GM13976 (cell line): ENCODE data around the gene HOMER2.
A peak's percentile ranks its signal among the peaks of the same experiment; 100 is the strongest.

Experiments
- DNase-seq: peaks from one replicate; pipeline ENCODE4 v3.0.0; 2012; ENCODE audit warnings: low spot score
- in situ Hi-C: fragments of 300-500 bp; cut with MboI; formaldehyde crosslinking; loops from one replicate; pipeline ENCODE4 v1.12.0; 2022; ENCODE audit warnings: low sequenced_read_pairs, mixed read lengths, inconsistent platforms; ENCODE audit not compliant: unreplicated experiment
- TF ChIP-seq, protein P1 (sequence below): IDR thresholded peaks from 2 replicates; pipeline ENCODE4 v1.5.1; 2012; ENCODE audit warnings: borderline replicate concordance, mild to moderate bottlenecking; ENCODE audit not compliant: insufficient read depth; ENCODE audit errors: extremely low read depth, missing control alignments, control extremely low read depth

The HOMER2 gene

DNA sequence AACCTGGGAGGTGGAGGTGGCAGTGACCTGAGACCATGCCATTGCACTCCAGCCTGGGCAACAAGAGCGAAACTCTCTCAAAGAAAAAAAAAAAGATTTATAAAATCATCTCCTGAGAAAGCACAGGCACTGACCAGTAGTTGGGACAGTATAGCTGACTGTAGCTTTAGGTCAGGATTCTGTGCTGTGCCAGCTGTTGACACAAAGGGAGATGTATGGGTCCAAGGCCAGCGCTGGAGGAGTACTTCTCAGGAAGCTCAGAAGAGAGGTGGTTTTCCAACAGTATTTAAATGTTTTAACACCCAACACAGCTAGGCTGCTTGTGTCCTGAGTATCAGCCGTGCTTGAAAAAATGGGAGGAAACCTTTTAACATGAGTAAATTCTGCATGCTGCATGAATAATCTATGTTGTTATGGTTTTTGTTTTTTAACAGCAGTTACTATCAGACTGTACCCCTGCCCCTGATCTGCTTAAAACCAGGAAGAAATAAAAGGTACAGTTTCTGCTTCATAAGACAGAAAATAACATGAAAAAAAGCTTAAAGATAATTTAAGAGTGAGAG is 40.0 kb upstream of the HOMER2 start:
- DNase-seq = no peak
- TF ChIP-seq, protein P1, sequence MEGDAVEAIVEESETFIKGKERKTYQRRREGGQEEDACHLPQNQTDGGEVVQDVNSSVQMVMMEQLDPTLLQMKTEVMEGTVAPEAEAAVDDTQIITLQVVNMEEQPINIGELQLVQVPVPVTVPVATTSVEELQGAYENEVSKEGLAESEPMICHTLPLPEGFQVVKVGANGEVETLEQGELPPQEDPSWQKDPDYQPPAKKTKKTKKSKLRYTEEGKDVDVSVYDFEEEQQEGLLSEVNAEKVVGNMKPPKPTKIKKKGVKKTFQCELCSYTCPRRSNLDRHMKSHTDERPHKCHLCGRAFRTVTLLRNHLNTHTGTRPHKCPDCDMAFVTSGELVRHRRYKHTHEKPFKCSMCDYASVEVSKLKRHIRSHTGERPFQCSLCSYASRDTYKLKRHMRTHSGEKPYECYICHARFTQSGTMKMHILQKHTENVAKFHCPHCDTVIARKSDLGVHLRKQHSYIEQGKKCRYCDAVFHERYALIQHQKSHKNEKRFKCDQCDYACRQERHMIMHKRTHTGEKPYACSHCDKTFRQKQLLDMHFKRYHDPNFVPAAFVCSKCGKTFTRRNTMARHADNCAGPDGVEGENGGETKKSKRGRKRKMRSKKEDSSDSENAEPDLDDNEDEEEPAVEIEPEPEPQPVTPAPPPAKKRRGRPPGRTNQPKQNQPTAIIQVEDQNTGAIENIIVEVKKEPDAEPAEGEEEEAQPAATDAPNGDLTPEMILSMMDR = no peak
- in situ Hi-C loops = no loop called here

GRCh38 chr15:82986442-82986780 is 33.9 kb upstream of the HOMER2 start:
- TF ChIP-seq, protein P1 = no peak
- in situ Hi-C loops = no loop called here
- DNase-seq = peak; percentile 63

DNA sequence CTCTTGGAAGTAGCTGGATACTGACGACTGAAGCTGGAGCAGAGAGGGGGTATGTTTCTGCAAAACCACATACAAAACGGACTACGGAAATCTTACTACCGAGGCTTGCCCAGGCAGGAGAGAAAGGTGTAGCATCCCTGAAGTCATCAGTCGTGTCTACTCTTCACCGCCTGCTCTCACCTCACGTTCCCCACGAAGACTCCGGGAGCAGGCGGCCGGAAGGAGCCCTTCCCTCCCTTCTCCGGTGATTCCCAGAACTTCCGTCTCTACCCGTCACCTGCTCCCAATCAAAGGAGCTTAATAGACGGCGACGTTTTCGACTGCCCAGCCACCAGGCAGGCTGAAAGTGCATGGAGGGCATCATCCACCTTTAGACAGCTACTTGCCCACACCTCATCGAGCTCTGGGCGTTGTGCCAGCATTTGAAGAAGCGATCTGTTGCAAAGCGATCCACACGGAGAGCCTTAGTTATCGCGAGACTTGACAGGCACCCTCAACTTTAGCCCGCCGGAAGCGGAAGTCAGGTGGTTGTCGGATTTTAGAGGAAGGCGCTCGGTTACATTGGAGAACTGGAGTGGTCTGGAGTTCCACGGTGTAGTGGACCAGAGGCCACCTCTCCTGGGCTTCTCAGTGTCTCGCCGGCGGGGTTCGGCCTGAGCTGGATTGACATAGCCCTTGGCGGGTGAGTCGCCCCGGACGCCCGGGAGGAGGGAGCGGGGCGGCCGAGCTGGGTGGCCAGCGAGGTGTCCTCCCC is 33.3 kb upstream of the HOMER2 start, which contains the start of gene RAMAC:
RAMAC (plus strand) TSS at position 523 of the 754 bp plus-strand sequence. CDS start 2,809 bp downstream, outside the sequence.
- DNase-seq = peak; percentile 91
- in situ Hi-C loops = no loop called here
- TF ChIP-seq, protein P1 = no peak

DNA sequence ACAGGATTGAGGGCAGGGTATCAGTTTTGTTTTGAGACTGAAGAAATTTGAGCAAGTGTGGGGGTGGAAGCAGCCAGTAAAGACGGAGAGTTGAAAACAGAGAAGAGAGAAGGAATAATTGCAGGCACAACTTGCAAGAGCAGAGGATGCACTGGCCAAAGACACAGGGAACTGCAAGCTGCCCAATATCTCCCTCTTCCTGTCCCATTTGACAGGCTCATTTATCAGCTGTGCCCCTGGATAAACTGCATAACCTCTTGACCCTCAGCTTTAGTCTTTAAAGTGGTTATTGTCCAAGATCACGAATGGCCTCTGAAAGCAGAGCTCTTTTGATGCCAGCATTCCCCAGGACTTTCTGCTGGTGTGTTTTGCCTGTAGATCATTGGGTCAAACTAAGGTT is 28.5 kb upstream of the HOMER2 start:
- DNase-seq = no peak
- in situ Hi-C loops = no loop called here
- TF ChIP-seq, protein P1 = no peak

DNA sequence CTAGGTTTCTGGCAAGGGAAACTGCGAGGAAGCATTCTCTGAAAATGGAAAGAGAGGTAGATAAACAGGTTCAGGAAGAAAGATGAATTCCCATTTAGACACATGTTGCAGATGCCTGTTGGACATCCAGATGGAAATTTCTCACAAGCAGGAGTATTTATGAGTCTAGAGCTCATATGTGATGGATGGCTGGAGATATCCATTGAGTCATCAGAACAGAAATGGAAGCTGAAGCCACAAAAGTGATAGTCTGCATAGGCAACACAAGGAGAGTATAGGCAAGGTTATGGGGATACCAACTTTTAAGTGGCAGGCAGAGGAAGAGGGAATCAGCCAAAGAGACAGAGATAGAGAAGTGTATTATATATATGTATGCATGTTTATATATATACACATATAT is 27.2 kb upstream of the HOMER2 start:
- DNase-seq = no peak

DNA sequence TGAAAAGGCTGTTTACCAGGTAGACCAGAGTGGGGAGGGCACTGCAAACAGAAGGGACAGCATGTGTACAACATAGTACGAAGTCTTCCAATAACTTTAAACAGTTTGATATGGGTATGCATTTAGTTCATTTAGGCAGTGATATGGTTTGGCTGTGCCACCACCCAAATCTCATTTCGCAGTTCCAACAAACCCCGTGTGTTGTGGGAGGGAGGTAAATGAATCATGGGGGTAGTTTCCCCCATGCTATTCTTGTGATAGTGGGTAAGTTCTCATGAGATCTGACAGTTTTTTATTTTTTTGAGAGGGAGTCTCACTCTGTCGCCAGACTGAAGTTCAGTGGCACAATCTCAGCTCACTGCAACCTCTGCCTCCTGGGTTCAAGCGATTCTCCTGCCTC is 25.9 kb upstream of the HOMER2 start:
- DNase-seq = no peak
- in situ Hi-C loops = no loop called here
- TF ChIP-seq, protein P1 = no peak

More for the DNA sequence above, 27.2 kb upstream of the HOMER2 start:
- TF ChIP-seq, protein P1 = no peak
- in situ Hi-C loops = no loop called here

DNA sequence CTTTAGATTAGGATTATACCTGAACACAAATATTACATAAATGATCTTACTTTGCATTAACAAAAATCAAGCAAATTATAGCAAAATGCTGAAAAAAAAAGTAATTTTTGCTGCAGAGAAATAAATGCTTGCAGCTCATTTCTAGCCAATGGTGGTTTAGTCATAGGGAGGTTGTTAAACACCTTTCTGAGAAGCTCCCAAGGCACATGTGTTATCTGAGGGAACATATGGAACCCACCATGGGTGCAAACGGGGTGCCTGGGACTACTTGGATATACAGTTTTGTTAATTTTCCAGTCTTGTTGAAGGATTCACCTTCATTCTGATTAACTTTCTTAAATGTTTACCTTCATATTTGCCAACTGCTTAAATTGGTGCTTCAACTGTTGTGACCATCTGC is 24.6 kb upstream of the HOMER2 start:
- no peak for DNase-seq
- in situ Hi-C loops = no loop called here
- TF ChIP-seq, protein P1 = no peak
